NCI-H1694 (cell line): ENCODE data around the gene ARHGEF3.

ENCODE experiments used
- DNase-seq: peaks from one replicate; lab custom pipeline; 2025; lab: John Stamatoyannopoulos, UW

Gene ARHGEF3

GRCh38 chr3:56823421-56823926, 21.7 kb upstream of the ARHGEF3 start:
- DNase-seq, result no peak

GRCh38 chr3:56822501-56822900, 20.8 kb upstream of the ARHGEF3 start:
- DNase-seq, result no peak

- no peak for DNase-seq
Observed at GRCh38 chr3:56819016-56819809, 17.5 kb upstream of the ARHGEF3 start.

GRCh38 chr3:56818156-56818985, 16.6 kb upstream of the ARHGEF3 start:
- no peak for DNase-seq

GRCh38 chr3:56817646-56818045, 15.9 kb upstream of the ARHGEF3 start:
- no peak for DNase-seq

- no peak for DNase-seq
Observed at GRCh38 chr3:56816061-56816460, 14.3 kb upstream of the ARHGEF3 start.

- no peak for DNase-seq
Observed at GRCh38 chr3:56815589-56815988, 13.8 kb upstream of the ARHGEF3 start.

GRCh38 chr3:56813653-56813960, 11.9 kb upstream of the ARHGEF3 start:
- peak; percentile 25 for DNase-seq

GRCh38 chr3:56812754-56813652, 11.3 kb upstream of the ARHGEF3 start:
- DNase-seq, result no peak

GRCh38 chr3:56811546-56812202, 9.9 kb upstream of the ARHGEF3 start:
- no peak for DNase-seq

GRCh38 chr3:56810577-56811545, 9.1 kb upstream of the ARHGEF3 start:
- peak; percentile 81 for DNase-seq

GRCh38 chr3:56806407-56806806, 4.7 kb upstream of the ARHGEF3 start:
- DNase-seq, result no peak

- DNase-seq, result no peak
Observed at GRCh38 chr3:56802790-56803189, 1.0 kb upstream of the ARHGEF3 start.

GRCh38 chr3:56802378-56802745, 613 bp upstream of the ARHGEF3 start:
- DNase-seq, result no peak

GRCh38 chr3:56800832-56801661, 702 bp downstream of the ARHGEF3 start:
- no peak for DNase-seq

GRCh38 chr3:56800130-56800831, 1.5 kb downstream of the ARHGEF3 start:
- no peak for DNase-seq

GRCh38 chr3:56799251-56799882, 2.4 kb downstream of the ARHGEF3 start:
- peak; percentile 67 for DNase-seq

GRCh38 chr3:56796996-56797395, 4.8 kb downstream of the ARHGEF3 start:
- DNase-seq, result no peak
